C4-2B (cell line): ENCODE results near the gene CFB.
A peak's percentile ranks its signal among the peaks of the same experiment; 100 is the strongest.

ENCODE experiments used
- H3K27ac ChIP-seq: fragments of 450-650 bp; 2 replicates; pipeline ENCODE4 v1.5.1; 2017
- CTCF ChIP-seq: fragments of 450-650 bp; conservative IDR thresholded peaks from 2 replicates; pipeline ENCODE4 v1.5.1; 2017; ENCODE audit warnings: mild to moderate bottlenecking
- ZFX ChIP-seq: fragments of 450-650 bp; IDR thresholded peaks from 2 replicates; pipeline ENCODE4 v1.6.1; 2017

CFB gene

GRCh38 chr6:31966506-31966905 lies 20.6 kb downstream of the CFB start:
- TF ChIP-seq CTCF (no peak), ZFX (no peak)
- H3K27ac ChIP-seq = no peak overlapping the region

- TF ChIP-seq CTCF (no peak), ZFX (no peak)
- H3K27ac ChIP-seq = no peak overlapping the region
Observed at GRCh38 chr6:31966997-31967925, 21.4 kb downstream of the CFB start.

GRCh38 chr6:31967926-31968320 lies 22.0 kb downstream of the CFB start:
- TF ChIP-seq CTCF (no peak), ZFX (no peak)
- no peak overlapping the region for H3K27ac ChIP-seq

- H3K27ac ChIP-seq = no peak overlapping the region
- TF ChIP-seq CTCF (no peak), ZFX (no peak)
Observed at GRCh38 chr6:31968326-31968725, 22.4 kb downstream of the CFB start.

GRCh38 chr6:31968791-31969711 lies 23.2 kb downstream of the CFB start:
- H3K27ac ChIP-seq = no peak overlapping the region
- no peak for TF ChIP-seq ZFX
- TF ChIP-seq CTCF = no peak

- no peak for TF ChIP-seq ZFX
- TF ChIP-seq CTCF = no peak
- H3K27ac ChIP-seq = peak overlapping the region; percentile 76
Observed at GRCh38 chr6:31969712-31970603, 24.1 kb downstream of the CFB start.
